Measurements from ENCODE around the gene OGT. TPM values are rescaled to one million over a fixed set of nuclear protein-coding genes. Genes with fewer than 3 reads are reported as not detected.

Gene OGT
- total RNA-seq, 1 donor from 2014 or later: 104 TPM

GRCh38 chrX:71612256-71612655 lies 79.4 kb downstream of the OGT start:
- DNase-seq (ENCODE audit: low read depth) (no peak), FAIRE-seq (no peak)
- Histone ChIP-seq H3K4me3 (ENCODE audit: low read depth, low read length) (no peak overlapping the region), H3K36me3 (ENCODE audit: control insufficient read depth, insufficient read depth, low read length) (peaks cover 10% of the 10 kb centered on the region), H3K27me3 (ENCODE audit: control insufficient read depth, insufficient read depth, low read length) (no peaks in the 10 kb centered on the region)
- TF ChIP-seq, protein P1, sequence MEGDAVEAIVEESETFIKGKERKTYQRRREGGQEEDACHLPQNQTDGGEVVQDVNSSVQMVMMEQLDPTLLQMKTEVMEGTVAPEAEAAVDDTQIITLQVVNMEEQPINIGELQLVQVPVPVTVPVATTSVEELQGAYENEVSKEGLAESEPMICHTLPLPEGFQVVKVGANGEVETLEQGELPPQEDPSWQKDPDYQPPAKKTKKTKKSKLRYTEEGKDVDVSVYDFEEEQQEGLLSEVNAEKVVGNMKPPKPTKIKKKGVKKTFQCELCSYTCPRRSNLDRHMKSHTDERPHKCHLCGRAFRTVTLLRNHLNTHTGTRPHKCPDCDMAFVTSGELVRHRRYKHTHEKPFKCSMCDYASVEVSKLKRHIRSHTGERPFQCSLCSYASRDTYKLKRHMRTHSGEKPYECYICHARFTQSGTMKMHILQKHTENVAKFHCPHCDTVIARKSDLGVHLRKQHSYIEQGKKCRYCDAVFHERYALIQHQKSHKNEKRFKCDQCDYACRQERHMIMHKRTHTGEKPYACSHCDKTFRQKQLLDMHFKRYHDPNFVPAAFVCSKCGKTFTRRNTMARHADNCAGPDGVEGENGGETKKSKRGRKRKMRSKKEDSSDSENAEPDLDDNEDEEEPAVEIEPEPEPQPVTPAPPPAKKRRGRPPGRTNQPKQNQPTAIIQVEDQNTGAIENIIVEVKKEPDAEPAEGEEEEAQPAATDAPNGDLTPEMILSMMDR (IDR thresholded peaks at IDR 0.05; ENCODE audit: insufficient read depth, low read length, severe bottlenecking): no peak

DNA sequence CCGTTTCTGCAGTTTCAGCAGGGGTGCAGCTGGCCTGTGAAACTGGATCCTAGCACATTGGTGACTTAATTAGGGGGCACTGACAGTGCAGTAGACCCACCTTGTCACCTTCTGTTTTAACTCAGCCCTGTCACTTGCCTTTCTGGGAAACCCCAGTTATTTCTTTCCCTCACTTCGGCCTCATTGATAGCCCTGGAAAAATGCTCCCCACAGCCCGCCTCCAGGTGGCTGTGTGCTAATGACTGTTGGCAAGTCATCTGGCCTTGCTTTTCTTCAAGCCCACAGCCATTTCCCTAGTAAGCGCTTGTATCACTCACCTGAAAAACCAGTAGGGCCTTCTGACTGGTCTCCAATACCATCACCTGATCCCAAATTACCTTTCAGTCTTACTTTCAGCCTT lies 82.2 kb downstream of the OGT start:
- DNase-seq (ENCODE audit: low read depth) (no peak), FAIRE-seq (no peak)
- H3K27me3 ChIP-seq (ENCODE audit: control insufficient read depth, insufficient read depth, low read length): no peaks in the 10 kb centered on the region
- peaks cover 4% of the 10 kb centered on the region for H3K36me3 ChIP-seq (ENCODE audit: control insufficient read depth, insufficient read depth, low read length)
- no peak overlapping the region for H3K4me3 ChIP-seq (ENCODE audit: low read depth, low read length)
- TF ChIP-seq, protein P1 (IDR thresholded peaks at IDR 0.05; ENCODE audit: insufficient read depth, low read length, severe bottlenecking): no peak

GRCh38 chrX:71615954-71616353 lies 83.0 kb downstream of the OGT start:
- TF ChIP-seq, protein P1 (IDR thresholded peaks at IDR 0.05; ENCODE audit: insufficient read depth, low read length, severe bottlenecking): no peak
- FAIRE-seq: no peak

DNA sequence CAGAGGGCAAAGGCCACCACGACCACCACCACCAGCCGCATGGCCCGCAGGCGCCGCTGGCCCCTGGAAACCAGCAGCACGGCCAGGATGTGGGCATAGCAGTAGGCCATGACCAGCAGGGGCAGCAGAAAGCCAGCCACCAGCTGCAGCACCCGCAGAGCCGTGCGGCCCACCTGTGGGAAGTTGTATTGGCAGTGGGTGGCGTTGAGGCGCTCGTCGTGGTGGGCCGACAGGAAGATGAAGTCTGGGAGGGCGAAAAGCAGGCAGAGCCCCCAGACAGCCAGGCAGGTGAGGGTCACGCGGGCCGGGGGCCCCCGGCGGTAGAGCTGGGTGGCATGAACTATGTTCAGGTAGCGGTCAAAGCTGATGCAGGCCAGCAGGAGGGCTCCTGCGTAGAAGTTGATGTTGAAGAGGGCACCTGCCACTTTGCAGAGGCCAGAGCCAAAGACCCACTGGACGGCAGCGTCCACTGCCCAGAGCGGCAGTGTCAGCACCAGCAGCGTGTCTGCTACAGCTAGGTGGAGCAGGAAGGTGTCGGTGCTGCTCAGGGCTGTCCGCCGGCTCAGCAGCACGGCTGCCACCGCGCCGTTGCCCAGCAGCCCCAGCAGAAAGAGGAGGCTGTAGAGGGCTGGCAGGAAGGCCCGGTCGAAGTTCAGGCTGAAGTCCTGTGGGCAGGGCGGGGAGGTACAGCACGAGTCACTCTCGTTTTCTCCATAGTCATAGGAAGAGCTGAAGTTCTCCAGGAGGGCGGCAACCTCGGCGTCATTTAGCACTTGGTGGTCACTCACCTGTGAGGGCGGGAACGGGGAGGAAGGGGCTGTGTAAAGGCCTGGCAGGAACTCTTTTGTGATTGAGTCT lies 84.0 kb downstream of the OGT start:
- TF ChIP-seq, protein P1 (IDR thresholded peaks at IDR 0.05; ENCODE audit: insufficient read depth, low read length, severe bottlenecking): no peak
- no peak for DNase-seq (ENCODE audit: low read depth)
- H3K4me3 ChIP-seq (ENCODE audit: low read depth, low read length): no peak overlapping the region
- no peak for FAIRE-seq
- peaks cover 2% of the 10 kb centered on the region for H3K36me3 ChIP-seq (ENCODE audit: control insufficient read depth, insufficient read depth, low read length)
- no peaks in the 10 kb centered on the region for H3K27me3 ChIP-seq (ENCODE audit: control insufficient read depth, insufficient read depth, low read length)

More at GRCh38 chrX:71615954-71616353, 83.0 kb downstream of the OGT start:
- Histone ChIP-seq H3K27me3 (ENCODE audit: control insufficient read depth, insufficient read depth, low read length) (no peaks in the 10 kb centered on the region), H3K4me3 (ENCODE audit: low read depth, low read length) (no peak overlapping the region), H3K36me3 (ENCODE audit: control insufficient read depth, insufficient read depth, low read length) (peaks cover 2% of the 10 kb centered on the region)
- no peak for DNase-seq (ENCODE audit: low read depth)

- DNase-seq (ENCODE audit: low read depth) (no peak), FAIRE-seq (no peak)
- TF ChIP-seq, protein P1 (IDR thresholded peaks at IDR 0.05; ENCODE audit: insufficient read depth, low read length, severe bottlenecking): no peak
- Histone ChIP-seq H3K36me3 (ENCODE audit: control insufficient read depth, insufficient read depth, low read length) (peaks cover 2% of the 10 kb centered on the region), H3K27me3 (ENCODE audit: control insufficient read depth, insufficient read depth, low read length) (no peaks in the 10 kb centered on the region), H3K4me3 (ENCODE audit: low read depth, low read length) (no peak overlapping the region)
Measured at GRCh38 chrX:71617742-71618141, 84.8 kb downstream of the OGT start.
